GM12891 (cell line): ENCODE data around the gene ACP1.

Experiments
- PAX5 ChIP-seq: IDR thresholded peaks from 2 replicates; pipeline ENCODE4 v1.6.1; 2011; ENCODE audit warnings: low read length, moderate library complexity, mild to moderate bottlenecking; ENCODE audit not compliant: insufficient read depth, severe bottlenecking
- POLR2A ChIP-seq: IDR thresholded peaks from 2 replicates; pipeline ENCODE4 v1.6.1; 2011; ENCODE audit warnings: low read depth, low read length, control low read depth
- POLR2AphosphoS5 ChIP-seq: IDR thresholded peaks from 2 replicates; pipeline ENCODE4 v1.6.1; 2011; ENCODE audit warnings: low read depth, low read length, control low read depth
- SPI1 ChIP-seq: IDR thresholded peaks from 2 replicates; pipeline ENCODE4 v1.6.1; 2011; ENCODE audit warnings: low read depth, low read length, control low read depth
- TAF1 ChIP-seq: IDR thresholded peaks from 2 replicates; pipeline ENCODE4 v1.6.1; 2011; ENCODE audit warnings: low read depth, low read length, control low read depth

DNA sequence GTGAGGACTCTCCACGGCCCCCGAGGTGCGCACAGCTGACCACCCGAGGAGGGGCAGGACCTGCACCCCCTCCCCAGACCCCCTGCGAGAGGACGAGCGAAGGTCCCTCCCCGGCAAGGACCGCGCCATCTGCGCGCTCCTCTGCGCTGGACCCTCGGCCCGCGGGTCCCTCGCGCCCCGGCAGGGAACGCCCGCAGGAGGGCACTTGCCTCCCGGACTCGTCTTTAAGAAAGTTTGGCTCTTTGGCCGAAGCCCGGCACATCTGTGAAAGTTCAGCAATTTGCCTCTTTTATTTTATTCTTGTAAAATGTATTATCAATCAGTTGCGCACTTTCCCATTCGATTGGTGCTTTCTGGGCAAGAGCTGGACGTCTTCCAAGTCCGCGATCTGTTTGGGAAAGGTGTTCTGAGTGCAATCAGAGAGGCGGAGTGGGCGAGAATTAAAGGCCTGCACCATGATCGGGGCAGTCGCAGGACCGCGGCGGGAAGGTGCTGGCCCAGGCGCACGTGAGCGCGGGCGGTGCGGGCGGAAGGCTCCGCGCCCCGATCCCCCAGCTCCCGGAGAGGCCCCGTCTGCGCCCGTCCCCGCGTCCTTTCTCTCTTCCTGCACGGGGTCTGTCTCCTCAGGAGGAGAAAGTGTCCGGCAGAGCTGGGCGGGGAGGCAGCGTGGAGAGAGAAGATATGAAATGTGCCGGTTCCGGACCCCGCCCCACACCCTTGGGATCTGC, 24.8 kb downstream of the ACP1 start:
- TF ChIP-seq TAF1 = no peak
- no peak for TF ChIP-seq POLR2AphosphoS5
- TF ChIP-seq POLR2A = no peak
- TF ChIP-seq SPI1 = no peak
- no peak for TF ChIP-seq PAX5
